MCF 10A (cell line): ENCODE data around the gene HOOK2. TPM values are rescaled to one million over a fixed set of nuclear protein-coding genes. Genes with fewer than 3 reads are reported as not detected.
"Not testable (repeated sequence)": the region's sequence is repeated elsewhere in the genome, so short reads cannot be mapped to it uniquely, and the experiment has no call there.

Experiments
- Bru-seq: library from RNA; stranded (reverse); fragments of 400-500 nt; gene quantifications from one replicate; lab custom pipeline; 2021; lab: Mats Ljungman, UMichigan
- BruChase-seq, 2 experiments: library from RNA; stranded (reverse); fragments of 400-500 nt; gene quantifications; one replicate each; lab custom pipeline; 2021; lab: Mats Ljungman, UMichigan
- BruUV-seq: library from RNA; stranded (reverse); fragments of 400-500 nt; replicated peaks from 2 replicates; lab custom pipeline; 2021; lab: Mats Ljungman, UMichigan
- CTCF ChIA-PET: fragments of 300-600 bp; sonication (Branson Sonifier 250); formaldehyde crosslinking; extraction: SDS; loops from one replicate; lab custom pipeline; 2021; ENCODE audit warnings: antibody characterized with exemption, inconsistent platforms; lab: Yijun Ruan, JAX
- POLR2A ChIA-PET: fragments of 300-600, 350-650 bp; sonication (Branson Sonifier 250); formaldehyde crosslinking; extraction: SDS; loops from one replicate; lab custom pipeline; 2020; ENCODE audit warnings: antibody characterized with exemption, inconsistent platforms; lab: Yijun Ruan, JAX
- DNase-seq: peaks from one replicate; pipeline ENCODE4 v3.0.0-alpha.2; 2018; ENCODE audit not compliant: unreplicated experiment
- H3K27ac Mint-ChIP-seq: one replicate; pipeline ENCODE4 v1.8.0; 2022; ENCODE audit warnings: mild to moderate bottlenecking, low read depth, mixed read lengths; ENCODE audit not compliant: unreplicated experiment
- H3K27me3 Mint-ChIP-seq: one replicate; pipeline ENCODE4 v1.8.0; 2022; ENCODE audit warnings: mixed read lengths; ENCODE audit not compliant: insufficient read depth, unreplicated experiment
- H3K36me3 Mint-ChIP-seq: one replicate; pipeline ENCODE4 v1.8.0; 2022; ENCODE audit warnings: mild to moderate bottlenecking, moderate library complexity, mixed read lengths; ENCODE audit not compliant: insufficient read depth, unreplicated experiment
- H3K4me1 Mint-ChIP-seq: one replicate; pipeline ENCODE4 v1.8.0; 2022; ENCODE audit warnings: mixed read lengths; ENCODE audit not compliant: insufficient read depth, unreplicated experiment
- H3K4me3 Mint-ChIP-seq: one replicate; pipeline ENCODE4 v1.8.0; 2022; ENCODE audit warnings: mild to moderate bottlenecking, moderate library complexity, mixed read lengths; ENCODE audit not compliant: unreplicated experiment
- H3K9me3 Mint-ChIP-seq: one replicate; pipeline ENCODE4 v1.8.0; 2022; ENCODE audit warnings: mixed read lengths; ENCODE audit not compliant: unreplicated experiment
- intact Hi-C: fragments of 100-400 bp; cut with micrococcal nuclease; formaldehyde crosslinking; loops from 2 replicates; pipeline ENCODE4 v1.14.1; 2022
- long read RNA-seq: library from polyadenylated mRNA; stranded (forward); transcript quantifications from one replicate; pipeline ENCODE4 v2.0.0, GENCODE V29; 2022
- total RNA-seq: library from RNA; stranded (reverse); gene quantifications from 2 replicates; pipeline ENCODE4 v1.2.3, GENCODE V29; 2022
- TF ChIP-seq, protein P1 (sequence below): fragments of 200-600 bp; IDR thresholded peaks from one replicate; pipeline ENCODE4 v1.8.0; 2022; ENCODE audit warnings: antibody characterized with exemption, mild to moderate bottlenecking; ENCODE audit not compliant: unreplicated experiment

HOOK2 gene, protein sequence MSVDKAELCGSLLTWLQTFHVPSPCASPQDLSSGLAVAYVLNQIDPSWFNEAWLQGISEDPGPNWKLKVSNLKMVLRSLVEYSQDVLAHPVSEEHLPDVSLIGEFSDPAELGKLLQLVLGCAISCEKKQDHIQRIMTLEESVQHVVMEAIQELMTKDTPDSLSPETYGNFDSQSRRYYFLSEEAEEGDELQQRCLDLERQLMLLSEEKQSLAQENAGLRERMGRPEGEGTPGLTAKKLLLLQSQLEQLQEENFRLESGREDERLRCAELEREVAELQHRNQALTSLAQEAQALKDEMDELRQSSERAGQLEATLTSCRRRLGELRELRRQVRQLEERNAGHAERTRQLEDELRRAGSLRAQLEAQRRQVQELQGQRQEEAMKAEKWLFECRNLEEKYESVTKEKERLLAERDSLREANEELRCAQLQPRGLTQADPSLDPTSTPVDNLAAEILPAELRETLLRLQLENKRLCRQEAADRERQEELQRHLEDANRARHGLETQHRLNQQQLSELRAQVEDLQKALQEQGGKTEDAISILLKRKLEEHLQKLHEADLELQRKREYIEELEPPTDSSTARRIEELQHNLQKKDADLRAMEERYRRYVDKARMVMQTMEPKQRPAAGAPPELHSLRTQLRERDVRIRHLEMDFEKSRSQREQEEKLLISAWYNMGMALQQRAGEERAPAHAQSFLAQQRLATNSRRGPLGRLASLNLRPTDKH
- total RNA-seq, result 31.6 and 32.8 TPM in 2 replicates
- Bru-seq, nascent RNA, result percentile 53 among the genes with signal in this experiment
- percentile 64 among the genes with signal in this experiment for BruChase-seq, experiment 1, labeled RNA remaining after a 6-hour chase
- percentile 62 among the genes with signal in this experiment for BruChase-seq, experiment 2, labeled RNA remaining after a 2-hour chase
- long read RNA-seq, transcript HOOK2-210 (3 exons, 890 nt), result major isoform, 8 of 22 reads
- long read RNA-seq, partial matches to known transcripts, result 2 of 22 reads
- long read RNA-seq, other reads (novel, unspliced or antisense), result 4 of 22 reads

DNA sequence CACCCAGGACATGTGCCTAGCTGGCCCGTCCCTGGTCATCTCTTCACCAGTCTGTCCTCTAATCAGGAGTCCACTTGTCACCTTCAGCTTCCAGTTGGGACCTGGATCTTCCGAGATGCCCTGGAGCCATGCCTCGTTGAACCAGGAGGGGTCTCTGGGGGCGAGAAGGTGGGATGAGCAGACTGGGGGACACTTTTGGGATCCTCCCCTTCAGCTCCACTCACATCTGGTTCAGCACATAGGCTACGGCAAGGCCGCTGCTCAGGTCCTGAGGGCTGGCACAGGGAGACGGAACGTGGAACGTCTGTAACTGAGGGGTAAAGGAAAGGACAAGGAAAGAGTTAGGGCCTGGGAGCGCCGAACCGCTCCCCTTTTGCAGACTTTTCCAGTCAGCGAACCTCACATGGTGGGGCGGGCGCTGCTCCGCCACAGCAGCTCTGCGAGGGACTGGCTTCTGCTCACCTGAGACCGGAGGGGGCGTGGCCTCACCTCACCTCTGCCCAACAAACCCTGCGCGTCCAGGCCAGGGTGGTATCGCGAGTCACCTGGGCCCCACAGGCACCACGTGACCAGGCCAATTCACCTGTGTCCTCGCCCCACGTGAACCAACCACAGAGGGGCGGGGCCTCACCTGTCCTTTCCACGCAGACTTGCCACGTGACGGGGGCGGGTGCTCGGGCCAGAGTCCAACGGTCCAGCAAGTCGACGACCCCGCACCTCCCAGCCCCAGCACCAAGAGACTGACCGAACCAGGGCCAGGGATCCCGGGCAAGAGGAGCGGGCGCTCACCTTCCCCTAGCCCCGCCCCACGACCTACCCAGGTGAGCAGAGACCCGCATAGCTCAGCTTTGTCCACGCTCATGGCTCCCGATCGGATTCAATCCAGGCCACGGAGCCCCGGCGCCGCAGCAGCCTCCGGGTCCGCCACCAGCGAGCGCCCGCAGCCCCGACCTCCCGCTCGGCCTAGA lies at the start of gene HOOK2:
Gene HOOK2, minus strand, starts transcription at position 965 of the 968 bp plus-strand sequence. Its CDS starts 103 bp downstream, at position 862.
- no TSS peak for BruUV-seq
- TF ChIP-seq, protein P1, sequence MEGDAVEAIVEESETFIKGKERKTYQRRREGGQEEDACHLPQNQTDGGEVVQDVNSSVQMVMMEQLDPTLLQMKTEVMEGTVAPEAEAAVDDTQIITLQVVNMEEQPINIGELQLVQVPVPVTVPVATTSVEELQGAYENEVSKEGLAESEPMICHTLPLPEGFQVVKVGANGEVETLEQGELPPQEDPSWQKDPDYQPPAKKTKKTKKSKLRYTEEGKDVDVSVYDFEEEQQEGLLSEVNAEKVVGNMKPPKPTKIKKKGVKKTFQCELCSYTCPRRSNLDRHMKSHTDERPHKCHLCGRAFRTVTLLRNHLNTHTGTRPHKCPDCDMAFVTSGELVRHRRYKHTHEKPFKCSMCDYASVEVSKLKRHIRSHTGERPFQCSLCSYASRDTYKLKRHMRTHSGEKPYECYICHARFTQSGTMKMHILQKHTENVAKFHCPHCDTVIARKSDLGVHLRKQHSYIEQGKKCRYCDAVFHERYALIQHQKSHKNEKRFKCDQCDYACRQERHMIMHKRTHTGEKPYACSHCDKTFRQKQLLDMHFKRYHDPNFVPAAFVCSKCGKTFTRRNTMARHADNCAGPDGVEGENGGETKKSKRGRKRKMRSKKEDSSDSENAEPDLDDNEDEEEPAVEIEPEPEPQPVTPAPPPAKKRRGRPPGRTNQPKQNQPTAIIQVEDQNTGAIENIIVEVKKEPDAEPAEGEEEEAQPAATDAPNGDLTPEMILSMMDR, result no peak
- no peaks in the 10 kb centered on the region for H3K27me3 Mint-ChIP-seq
- H3K27ac Mint-ChIP-seq, result peak within 1 kb of the TSS; percentile 46
- intact Hi-C loops, result loop anchor here (5.0 kb wide), 1 partner anchor 72 kb away; no protein-coding TSS in a partner anchor
- POLR2A ChIA-PET, result interaction anchor here (0.6 to 10.1 kb wide), 12 partner anchors 9 to 163 kb away, joined by 3 to 410 read pairs (median 6); partner anchors contain the start of genes DNASE2, GCDH, JUNB and PRDX2
- peaks cover 7% of the 10 kb centered on the region for H3K36me3 Mint-ChIP-seq
- CTCF ChIA-PET, result interaction anchor here (0.6 to 8.4 kb wide), 9 partner anchors 9 to 151 kb away, joined by 3 to 278 read pairs (median 4); partner anchors contain the start of gene JUNB
- H3K4me1 Mint-ChIP-seq, result peaks cover 13% of the 10 kb centered on the region
- H3K4me3 Mint-ChIP-seq, result peak within 1 kb of the TSS; percentile 74
- H3K9me3 Mint-ChIP-seq, result no peaks in the 10 kb centered on the region
- peak; percentile 84 for DNase-seq

DNA sequence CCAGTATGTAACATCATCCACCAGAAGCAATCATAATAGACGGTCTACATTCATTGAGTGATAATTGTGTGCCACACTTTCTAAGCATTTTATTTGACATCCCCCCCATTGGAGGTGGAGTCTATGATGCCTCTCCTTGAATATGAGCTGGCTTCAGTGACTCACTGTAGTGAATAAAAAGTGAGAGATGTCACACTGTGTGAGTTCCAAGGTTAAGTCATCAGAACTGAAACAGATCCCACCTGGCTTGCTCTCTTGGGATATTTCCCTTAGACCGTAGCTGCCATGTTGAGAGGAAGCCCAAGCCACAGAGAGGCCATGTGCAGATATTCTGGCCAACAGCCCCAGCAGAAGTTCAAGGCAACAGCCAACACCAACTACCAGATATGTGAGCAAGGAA lies 46.4 kb upstream of the HOOK2 start:
- TF ChIP-seq, protein P1, result no peak
- POLR2A ChIA-PET, result no interaction called here
- intact Hi-C loops, result no loop called here
- H3K36me3 Mint-ChIP-seq, result no peaks in the 10 kb centered on the region
- H3K4me3 Mint-ChIP-seq, result no peak overlapping the region
- CTCF ChIA-PET, result interaction anchor here (0.6 to 0.7 kb wide), 2 partner anchors 10 to 88 kb away, joined by 3 to 4 read pairs; no protein-coding TSS in a partner anchor
- DNase-seq, result no peak
- BruUV-seq, result no TSS peak
- no peaks in the 10 kb centered on the region for H3K27me3 Mint-ChIP-seq
- H3K4me1 Mint-ChIP-seq, result no peaks in the 10 kb centered on the region
- H3K27ac Mint-ChIP-seq, result no peak overlapping the region
- peaks cover 8% of the 10 kb centered on the region for H3K9me3 Mint-ChIP-seq

DNA sequence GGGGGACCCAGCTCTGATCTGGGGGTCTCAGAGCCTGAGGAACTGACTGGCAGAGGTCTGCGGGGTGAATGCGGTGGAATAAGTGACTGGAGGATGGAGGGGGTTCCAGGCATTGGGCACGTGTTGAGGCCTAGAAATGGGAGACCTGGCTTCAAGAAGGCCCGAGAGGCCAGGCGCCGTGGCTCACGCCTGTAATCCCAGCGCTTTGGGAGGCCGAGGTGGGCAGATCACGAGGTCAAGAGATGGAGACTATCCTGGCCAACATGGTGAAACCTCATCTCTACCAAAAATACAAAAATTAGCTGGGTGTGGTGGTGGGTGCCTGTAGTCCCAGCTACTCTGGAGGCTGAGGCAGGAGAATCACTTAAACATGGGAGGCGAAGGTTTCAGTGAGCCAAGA lies 42.5 kb upstream of the HOOK2 start:
- H3K4me3 Mint-ChIP-seq, H3K9me3 Mint-ChIP-seq, DNase-seq, BruUV-seq, H3K27me3 Mint-ChIP-seq, intact Hi-C loops, POLR2A ChIA-PET, H3K4me1 Mint-ChIP-seq, H3K27ac Mint-ChIP-seq: not testable (repeated sequence)
- peaks cover 24% of the 10 kb centered on the region for H3K36me3 Mint-ChIP-seq
- CTCF ChIA-PET, result interaction anchor here (0.6 to 0.9 kb wide), 2 partner anchors 41 to 321 kb away, joined by 3 to 6 read pairs; no protein-coding TSS in a partner anchor

DNA sequence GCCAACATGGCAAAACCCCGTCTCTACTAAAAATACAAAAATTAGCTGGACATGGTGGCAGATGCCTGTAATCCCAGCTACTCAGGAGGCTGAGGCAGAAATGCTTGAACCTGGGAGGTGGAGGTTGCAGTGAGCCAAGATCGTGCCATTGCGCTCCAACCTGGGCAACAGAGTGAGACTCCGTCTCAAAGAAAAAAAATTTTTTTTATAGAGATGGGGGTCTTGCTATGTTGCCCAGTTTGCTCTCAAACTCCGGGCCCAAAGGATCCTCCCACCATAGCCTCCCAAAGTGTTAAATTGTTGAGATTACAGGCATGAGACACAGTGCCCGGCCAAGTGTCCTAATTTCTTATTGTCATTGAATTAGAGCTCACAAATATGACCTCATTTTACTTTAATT lies 41.8 kb upstream of the HOOK2 start:
- intact Hi-C loops, BruUV-seq, H3K27ac Mint-ChIP-seq, H3K9me3 Mint-ChIP-seq, H3K4me1 Mint-ChIP-seq, H3K27me3 Mint-ChIP-seq, H3K4me3 Mint-ChIP-seq, DNase-seq: not testable (repeated sequence)
- peaks cover 26% of the 10 kb centered on the region for H3K36me3 Mint-ChIP-seq
- ChIA-PET POLR2A (interaction anchor here (0.6 kb wide), 3 partner anchors 14 to 34 kb away, joined by 3 read pairs; partner anchors contain the start of gene JUNB), CTCF (interaction anchor here (0.6 to 1.8 kb wide), 4 partner anchors 30 to 64 kb away, joined by 3 to 6 read pairs (median 4); no protein-coding TSS in a partner anchor)
